Tibial nerve (tissue), 4 donors: ENCODE data around the gene LRRC25. TPM values are rescaled to one million over a fixed set of nuclear protein-coding genes. Genes with fewer than 3 reads are reported as not detected.
"Not testable (repeated sequence)": the region's sequence is repeated elsewhere in the genome, so short reads cannot be mapped to it uniquely, and the experiment has no call there.

ENCODE experiments used
- DNase-seq, 2 donors: peaks; one replicate each; pipeline ENCODE4 v3.0.0-alpha.2; 2019; ENCODE audit warnings: low spot score in 2 of 2
- H3K27ac ChIP-seq, 4 donors: fragments of 200-600 bp; sonication (generic) in 3 of 4; one replicate each; pipeline ENCODE4 v1.5.1; 2017 to 2019; ENCODE audit warnings: mild to moderate bottlenecking in 1 of 4
- H3K27me3 ChIP-seq, 2 donors: fragments of 200-600 bp; sonication (generic) in 1 of 2; one replicate each; pipeline versions ENCODE4 v1.5.1 to v1.6.0; 2017 to 2019
- H3K36me3 ChIP-seq, 3 donors: fragments of 200-600 bp; sonication (generic); one replicate each; pipeline ENCODE4 v1.5.1; 2018 to 2019
- H3K4me1 ChIP-seq, 4 donors: fragments of 200-600 bp; sonication (generic) in 3 of 4; one replicate each; pipeline ENCODE4 v1.5.1; 2017 to 2019
- H3K4me3 ChIP-seq, 4 donors: fragments of 200-600 bp; sonication (generic) in 3 of 4; one replicate each; pipeline ENCODE4 v1.5.1; 2017 to 2019; ENCODE audit warnings: mild to moderate bottlenecking in 1 of 4, moderate library complexity in 1 of 4
- H3K9me3 ChIP-seq, 4 donors: fragments of 200-600 bp; sonication (generic) in 3 of 4; one replicate each; pipeline ENCODE4 v1.5.1; 2017 to 2019
- EP300 ChIP-seq, 2 donors: sonication (generic); formaldehyde crosslinking; IDR thresholded peaks; one replicate each; pipeline ENCODE4 v1.6.1; 2017; ENCODE audit warnings: antibody characterized with exemption in 2 of 2, mild to moderate bottlenecking in 1 of 2
- POLR2A ChIP-seq, 2 donors: fragments of 450-650 bp; IDR thresholded peaks; one replicate each; pipeline ENCODE4 v1.6.1; 2017; ENCODE audit warnings: antibody characterized with exemption in 2 of 2, mild to moderate bottlenecking in 2 of 2, moderate library complexity in 2 of 2
- WGBS, 2 donors: methylation state at CpG; one replicate each; pipeline ENCODE4 v1.1.5; 2018; 5-methylcytosine and 5-hydroxymethylcytosine counted together
- total RNA-seq, 4 donors: library from RNA; depleted of rRNA; stranded (reverse); fragments of >200 nt; gene quantifications; one replicate each; pipeline ENCODE4 v1.1.0, GENCODE V29; 2016
- TF ChIP-seq, protein P1 (sequence below), 5 experiments: fragments of 200-600 bp in 3 of 5; fragments of 450-650 bp in 2 of 5; sonication (generic) in 3 of 5; IDR thresholded peaks; one replicate each; pipeline ENCODE4 v1.5.1; 2016 to 2019; ENCODE audit warnings: antibody characterized with exemption in 5 of 5, mild to moderate bottlenecking in 3 of 5, moderate library complexity in 2 of 5

The LRRC25 gene
- total RNA-seq, 4 donors from 2014 or later, result 9.0 to 13.8 (median 9.8) TPM

DNA sequence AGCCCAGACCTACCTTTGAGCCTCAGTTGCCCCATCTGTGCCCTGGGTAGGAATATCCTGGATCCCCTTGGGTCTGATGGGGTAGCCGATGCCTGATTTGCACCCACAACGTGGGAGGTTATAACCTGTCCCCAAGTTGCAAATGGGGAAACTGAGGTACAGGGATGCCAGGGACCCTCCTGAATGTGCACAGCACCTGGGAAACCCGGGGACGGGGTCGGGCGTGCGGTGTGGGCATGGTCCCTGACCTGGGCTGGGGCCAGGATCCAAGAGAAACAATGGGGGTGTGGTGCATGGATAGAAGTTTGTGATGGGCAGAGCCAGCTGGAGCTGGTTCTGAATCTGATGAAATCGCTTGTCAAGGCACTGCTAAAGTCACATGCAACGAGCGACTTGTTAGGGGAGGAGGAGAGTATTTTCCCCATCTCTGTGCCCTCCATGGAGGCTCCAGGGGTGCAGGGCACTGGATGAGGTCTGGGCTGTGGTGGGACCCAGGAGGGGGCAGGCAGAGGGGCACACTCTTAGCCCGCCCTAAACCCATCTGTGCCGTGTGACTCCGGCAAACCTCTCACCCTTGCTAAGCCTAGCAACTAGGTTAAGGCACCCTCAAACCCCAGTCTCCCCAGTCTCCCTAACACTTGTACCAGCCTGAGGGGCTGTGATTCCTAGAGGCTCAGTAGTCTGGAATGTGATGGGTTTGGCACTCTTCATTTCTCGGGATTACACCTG, 10.7 kb downstream of the LRRC25 start:
- peaks cover 0 to 33% (median 10%) of the 10 kb centered on the region in 4 donors for H3K4me1 ChIP-seq
- no peak for TF ChIP-seq POLR2A (IDR thresholded peaks at IDR 0.05)
- peak in 1 of 2 donors; percentile 43 for TF ChIP-seq EP300 (IDR thresholded peaks at IDR 0.05)
- peak; percentile 22 to 54 for DNase-seq
- no peaks in the 10 kb centered on the region for H3K36me3 ChIP-seq
- H3K27ac ChIP-seq, result peak overlapping the region in 3 of 4 donors; percentile 17 to 65 (median 41)
- peak overlapping the region in 2 of 4 donors; percentile 1 to 35 for H3K4me3 ChIP-seq
- H3K9me3 ChIP-seq, result no peaks in the 10 kb centered on the region
- 78 to 85% methylated on average over 14 of the region's 14 CpGs for WGBS, 2 donors
- H3K27me3 ChIP-seq, result no peaks in the 10 kb centered on the region

DNA sequence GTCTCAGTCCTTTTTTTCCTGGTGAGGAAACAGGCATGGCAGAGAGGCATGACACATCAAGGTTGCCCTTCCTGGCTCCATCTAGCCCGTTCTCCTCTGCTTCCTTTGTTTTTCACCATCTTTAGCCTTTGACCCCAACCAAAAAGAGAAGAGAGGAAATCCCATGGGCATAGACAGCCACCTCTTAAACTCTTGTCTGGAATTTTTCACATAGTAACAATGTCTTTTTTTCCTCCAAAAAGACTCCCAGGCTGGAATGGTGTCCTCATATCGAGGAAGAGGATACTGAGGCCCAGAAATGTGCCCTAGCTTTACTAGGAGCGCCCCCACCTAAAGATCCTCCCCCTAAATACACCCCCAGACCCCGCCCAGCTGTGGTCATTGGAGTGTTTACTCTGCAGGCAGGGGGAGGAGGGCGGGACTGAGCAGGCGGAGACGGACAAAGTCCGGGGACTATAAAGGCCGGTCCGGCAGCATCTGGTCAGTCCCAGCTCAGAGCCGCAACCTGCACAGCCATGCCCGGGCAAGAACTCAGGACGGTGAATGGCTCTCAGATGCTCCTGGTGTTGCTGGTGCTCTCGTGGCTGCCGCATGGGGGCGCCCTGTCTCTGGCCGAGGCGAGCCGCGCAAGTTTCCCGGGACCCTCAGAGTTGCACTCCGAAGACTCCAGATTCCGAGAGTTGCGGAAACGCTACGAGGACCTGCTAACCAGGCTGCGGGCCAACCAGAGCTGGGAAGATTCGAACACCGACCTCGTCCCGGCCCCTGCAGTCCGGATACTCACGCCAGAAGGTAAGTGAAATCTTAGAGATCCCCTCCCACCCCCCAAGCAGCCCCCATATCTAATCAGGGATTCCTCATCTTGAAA, 11.5 kb downstream of the LRRC25 start, which contains the start of gene GDF15:
Gene GDF15 (plus strand): TSS at position 484 of the 868 bp plus-strand sequence. CDS start 32 bp downstream, at position 516.
- 35 to 56% methylated on average over 18 to 31 of the region's 33 CpGs for WGBS, 2 donors
- H3K27ac ChIP-seq, result peak within 1 kb of the TSS in 3 of 4 donors; percentile 17 to 65 (median 41)
- peak; percentile 47 to 70 for DNase-seq
- TF ChIP-seq EP300 (IDR thresholded peaks at IDR 0.05), result peak in 1 of 2 donors; percentile 21
- peak in 1 of 2 donors; percentile 40 for TF ChIP-seq POLR2A (IDR thresholded peaks at IDR 0.05)
- TF ChIP-seq, protein P1, sequence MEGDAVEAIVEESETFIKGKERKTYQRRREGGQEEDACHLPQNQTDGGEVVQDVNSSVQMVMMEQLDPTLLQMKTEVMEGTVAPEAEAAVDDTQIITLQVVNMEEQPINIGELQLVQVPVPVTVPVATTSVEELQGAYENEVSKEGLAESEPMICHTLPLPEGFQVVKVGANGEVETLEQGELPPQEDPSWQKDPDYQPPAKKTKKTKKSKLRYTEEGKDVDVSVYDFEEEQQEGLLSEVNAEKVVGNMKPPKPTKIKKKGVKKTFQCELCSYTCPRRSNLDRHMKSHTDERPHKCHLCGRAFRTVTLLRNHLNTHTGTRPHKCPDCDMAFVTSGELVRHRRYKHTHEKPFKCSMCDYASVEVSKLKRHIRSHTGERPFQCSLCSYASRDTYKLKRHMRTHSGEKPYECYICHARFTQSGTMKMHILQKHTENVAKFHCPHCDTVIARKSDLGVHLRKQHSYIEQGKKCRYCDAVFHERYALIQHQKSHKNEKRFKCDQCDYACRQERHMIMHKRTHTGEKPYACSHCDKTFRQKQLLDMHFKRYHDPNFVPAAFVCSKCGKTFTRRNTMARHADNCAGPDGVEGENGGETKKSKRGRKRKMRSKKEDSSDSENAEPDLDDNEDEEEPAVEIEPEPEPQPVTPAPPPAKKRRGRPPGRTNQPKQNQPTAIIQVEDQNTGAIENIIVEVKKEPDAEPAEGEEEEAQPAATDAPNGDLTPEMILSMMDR (IDR thresholded peaks at IDR 0.05), result peak in 4 of 5 experiments; percentile 31 to 56 (median 34)
- no peaks in the 10 kb centered on the region for H3K27me3 ChIP-seq
- no peaks in the 10 kb centered on the region for H3K36me3 ChIP-seq
- H3K4me1 ChIP-seq, result peaks cover 0 to 37% (median 10%) of the 10 kb centered on the region in 4 donors
- H3K9me3 ChIP-seq, result no peaks in the 10 kb centered on the region
- peak within 1 kb of the TSS in 2 of 4 donors; percentile 1 to 35 for H3K4me3 ChIP-seq

DNA sequence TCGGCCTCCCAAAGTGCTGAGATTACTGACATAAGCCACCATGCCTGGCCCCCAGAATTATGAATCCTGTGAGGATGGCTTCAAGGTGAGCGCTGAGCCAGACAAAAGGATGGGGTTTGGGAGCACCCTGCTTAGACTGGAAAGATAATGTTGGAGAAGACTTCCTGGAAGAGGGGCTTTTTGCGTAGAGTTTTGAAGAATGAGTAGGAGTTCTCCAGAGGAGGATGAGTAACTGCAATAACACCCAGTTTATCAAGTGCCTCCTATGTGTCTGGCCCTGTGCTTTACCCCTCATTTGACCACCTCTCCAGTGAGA, 12.1 kb downstream of the LRRC25 start:
- TF ChIP-seq, protein P1 (IDR thresholded peaks at IDR 0.05), result no peak
- TF ChIP-seq POLR2A (IDR thresholded peaks at IDR 0.05), result no peak
- TF ChIP-seq EP300 (IDR thresholded peaks at IDR 0.05), result no peak
- no peak for DNase-seq
- Histone ChIP-seq H3K27ac (peak overlapping the region in 1 of 4 donors; percentile 36), H3K4me3 (no peak overlapping the region), H3K36me3 (no peaks in the 10 kb centered on the region), H3K9me3 (no peaks in the 10 kb centered on the region), H3K4me1 (peaks cover 0 to 43% (median 12%) of the 10 kb centered on the region in 4 donors), H3K27me3 (no peaks in the 10 kb centered on the region)
- WGBS, 2 donors, result 93 to 96% methylated on average over 3 of the region's 3 CpGs

DNA sequence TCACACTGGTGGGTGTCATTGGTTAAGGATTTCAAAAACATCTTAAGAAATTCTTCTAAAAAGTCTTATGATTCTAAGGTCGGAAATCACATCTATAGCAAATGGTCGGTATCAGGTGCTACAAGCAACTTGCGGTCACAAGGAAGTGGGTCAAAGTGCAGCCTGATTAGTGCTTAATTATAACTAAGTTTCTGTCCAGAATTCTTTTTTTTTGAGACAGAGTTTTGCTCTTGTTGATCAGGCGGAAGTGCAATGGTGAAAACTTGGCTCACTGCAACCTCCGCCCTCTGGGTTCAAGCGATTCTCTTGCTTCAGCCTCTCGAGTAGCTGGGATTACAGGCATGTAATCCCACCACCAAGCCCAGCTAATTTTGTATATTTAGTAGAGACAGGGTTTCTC, 12.6 kb downstream of the LRRC25 start:
- Histone ChIP-seq H3K9me3 (no peaks in the 10 kb centered on the region), H3K4me3 (no peak overlapping the region), H3K27me3 (no peaks in the 10 kb centered on the region), H3K4me1 (peaks cover 0 to 49% (median 14%) of the 10 kb centered on the region in 4 donors), H3K27ac (no peak overlapping the region), H3K36me3 (no peaks in the 10 kb centered on the region)
- DNase-seq, result no peak
- TF ChIP-seq, protein P1 (IDR thresholded peaks at IDR 0.05), result no peak
- TF ChIP-seq POLR2A (IDR thresholded peaks at IDR 0.05) (no peak), EP300 (IDR thresholded peaks at IDR 0.05) (no peak)
- WGBS, 2 donors, result 82 to 88% methylated on average over 7 of the region's 7 CpGs

DNA sequence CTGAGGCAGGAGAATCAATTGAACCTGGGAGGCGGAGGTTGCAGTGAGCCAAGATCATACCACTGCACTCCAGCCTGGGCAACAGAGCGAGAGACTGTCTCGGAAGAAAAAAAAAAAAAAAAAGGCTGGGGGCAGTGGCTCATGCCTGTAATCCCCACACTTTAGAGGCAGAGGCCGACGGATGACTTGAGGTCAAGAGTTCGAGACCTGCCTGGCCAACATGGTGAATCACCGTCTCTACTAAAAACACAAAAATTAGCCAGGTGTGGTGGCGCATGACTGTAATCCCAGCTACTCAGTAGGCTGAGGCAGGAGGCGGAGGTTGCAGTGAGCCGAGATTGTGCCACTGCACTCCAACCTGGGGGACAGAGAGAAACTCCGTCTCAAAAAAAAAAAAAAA, 13.8 kb downstream of the LRRC25 start:
- not testable (repeated sequence) for DNase-seq, H3K4me3 ChIP-seq, H3K9me3 ChIP-seq, H3K36me3 ChIP-seq, H3K27ac ChIP-seq, H3K27me3 ChIP-seq
- peaks cover 0 to 55% (median 14%) of the 10 kb centered on the region in 4 donors for H3K4me1 ChIP-seq
- WGBS, 2 donors, result 87 to 89% methylated on average over 11 of the region's 11 CpGs
